ENCODE results near the gene BLOC1S1. TPM values are rescaled to one million over a fixed set of nuclear protein-coding genes. Genes with fewer than 3 reads are reported as not detected.

The BLOC1S1 gene
- polyA plus RNA-seq, 1 donor (not counting 4 experiments of a cell fraction or from before 2014, with no cell fraction given), result 62.5 TPM

DNA sequence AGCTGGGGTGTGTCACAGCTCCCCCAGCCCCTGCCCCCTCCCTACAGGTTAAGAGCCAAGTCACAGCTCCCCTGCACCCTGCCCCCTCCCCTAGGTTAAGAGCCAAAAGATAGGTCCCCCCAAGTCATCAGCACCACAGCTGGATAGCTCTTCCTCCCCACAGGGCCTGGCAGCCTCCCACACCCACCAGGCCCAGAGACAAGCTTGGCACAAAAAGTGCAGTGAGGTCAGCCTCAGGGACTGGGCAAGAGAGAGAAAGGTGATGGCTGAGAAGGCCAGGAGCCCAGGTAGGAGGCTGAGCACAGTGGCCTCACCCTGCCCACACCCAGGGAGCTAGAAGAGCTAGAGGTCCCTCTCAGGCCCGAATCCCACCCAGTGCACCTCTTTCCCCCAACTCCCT lies 16.9 kb upstream of the BLOC1S1 start:
- H2AFZ ChIP-seq (ENCODE audit: control insufficient read depth, low read length), result no peak overlapping the region
- no peaks in the 10 kb centered on the region for H3K36me3 ChIP-seq (ENCODE audit: control insufficient read depth in 2 of 2, extremely low read depth in 1 of 2, insufficient read depth in 2 of 2, low read length in 2 of 2)
- H3K9ac ChIP-seq (ENCODE audit: control insufficient read depth, extremely low read depth, insufficient read depth, low read length), result no peak overlapping the region
- TF ChIP-seq, protein P1, sequence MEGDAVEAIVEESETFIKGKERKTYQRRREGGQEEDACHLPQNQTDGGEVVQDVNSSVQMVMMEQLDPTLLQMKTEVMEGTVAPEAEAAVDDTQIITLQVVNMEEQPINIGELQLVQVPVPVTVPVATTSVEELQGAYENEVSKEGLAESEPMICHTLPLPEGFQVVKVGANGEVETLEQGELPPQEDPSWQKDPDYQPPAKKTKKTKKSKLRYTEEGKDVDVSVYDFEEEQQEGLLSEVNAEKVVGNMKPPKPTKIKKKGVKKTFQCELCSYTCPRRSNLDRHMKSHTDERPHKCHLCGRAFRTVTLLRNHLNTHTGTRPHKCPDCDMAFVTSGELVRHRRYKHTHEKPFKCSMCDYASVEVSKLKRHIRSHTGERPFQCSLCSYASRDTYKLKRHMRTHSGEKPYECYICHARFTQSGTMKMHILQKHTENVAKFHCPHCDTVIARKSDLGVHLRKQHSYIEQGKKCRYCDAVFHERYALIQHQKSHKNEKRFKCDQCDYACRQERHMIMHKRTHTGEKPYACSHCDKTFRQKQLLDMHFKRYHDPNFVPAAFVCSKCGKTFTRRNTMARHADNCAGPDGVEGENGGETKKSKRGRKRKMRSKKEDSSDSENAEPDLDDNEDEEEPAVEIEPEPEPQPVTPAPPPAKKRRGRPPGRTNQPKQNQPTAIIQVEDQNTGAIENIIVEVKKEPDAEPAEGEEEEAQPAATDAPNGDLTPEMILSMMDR (optimal IDR thresholded peaks at IDR 0.05 in 1 of 3, IDR thresholded peaks at IDR 0.05 in 1 of 3, conservative IDR thresholded peaks at IDR 0.05 in 1 of 3; ENCODE audit: extremely low read depth in 1 of 3, insufficient read depth in 2 of 3, low read length in 3 of 3), result no peak
- no peak for TF ChIP-seq EZH2 (IDR thresholded peaks at IDR 0.05; ENCODE audit: low read length)
- no peak for FAIRE-seq
- H3K4me1 ChIP-seq (ENCODE audit: control insufficient read depth, extremely low read depth, insufficient read depth, low read length), result peaks cover 3% of the 10 kb centered on the region
- H3K9me1 ChIP-seq (ENCODE audit: control insufficient read depth, extremely low read depth, insufficient read depth, low read length), result no peaks in the 10 kb centered on the region
- peaks cover 22% of the 10 kb centered on the region for H3K27me3 ChIP-seq (ENCODE audit: control insufficient read depth, extremely low read depth, insufficient read depth, low read length)
- no peak for DNase-seq (ENCODE audit: low read depth, low spot score)
- H3K27ac ChIP-seq (ENCODE audit: control insufficient read depth, insufficient read depth, low read length), result no peak overlapping the region
- dilution Hi-C loops (cut with MboI; ENCODE audit: extremely low pct_ligation_motif_present, low sequenced_read_pairs), result no loop called here
- no peaks in the 10 kb centered on the region for H3K9me3 ChIP-seq (ENCODE audit: control insufficient read depth, low read depth, low read length)
- H3K79me2 ChIP-seq (ENCODE audit: control insufficient read depth, insufficient read depth, low read length), result no peaks in the 10 kb centered on the region
- H3K4me2 ChIP-seq (ENCODE audit: control insufficient read depth, extremely low read depth, insufficient read depth, low read depth, low read length), result no peak overlapping the region
- no peaks in the 10 kb centered on the region for H4K20me1 ChIP-seq (ENCODE audit: control insufficient read depth, extremely low read depth, insufficient read depth, low read length)
- no peak overlapping the region for H3K4me3 ChIP-seq (ENCODE audit: control insufficient read depth in 2 of 3, extremely low read depth in 1 of 3, insufficient read depth in 2 of 3, low read depth in 1 of 3, low read length in 3 of 3)

DNA sequence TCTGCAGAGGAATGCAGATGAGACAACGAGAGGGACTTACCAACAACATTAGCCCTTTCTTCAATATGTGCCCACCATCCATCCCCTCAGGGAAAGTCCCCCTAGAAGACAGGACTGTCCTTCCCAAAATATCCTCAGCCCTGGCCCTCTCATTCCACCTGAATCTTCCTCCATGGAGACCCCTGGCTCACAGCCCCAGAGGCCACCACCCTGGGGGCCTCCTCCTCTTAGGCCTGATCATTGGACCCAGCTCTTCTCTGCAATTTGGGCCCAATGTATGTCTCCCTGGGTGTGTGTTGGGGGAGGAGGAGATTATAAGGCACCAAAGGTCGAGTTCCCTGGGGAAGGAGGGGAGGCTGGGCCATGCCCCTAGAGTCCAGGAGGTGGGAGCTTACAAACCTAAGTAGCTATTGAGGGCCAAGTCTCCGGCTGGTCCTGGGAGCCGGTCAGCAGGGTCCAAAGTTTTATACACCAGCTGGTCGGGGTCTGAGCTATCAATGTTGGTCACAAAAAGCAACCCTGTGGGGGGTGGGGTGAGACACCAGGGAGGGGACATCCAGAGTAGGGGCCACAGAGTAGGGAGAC lies 16.3 kb upstream of the BLOC1S1 start:
- no peak overlapping the region for H3K4me3 ChIP-seq (ENCODE audit: control insufficient read depth in 2 of 3, extremely low read depth in 1 of 3, insufficient read depth in 2 of 3, low read depth in 1 of 3, low read length in 3 of 3)
- no peaks in the 10 kb centered on the region for H4K20me1 ChIP-seq (ENCODE audit: control insufficient read depth, extremely low read depth, insufficient read depth, low read length)
- H3K9me3 ChIP-seq (ENCODE audit: control insufficient read depth, low read depth, low read length), result no peaks in the 10 kb centered on the region
- FAIRE-seq (no peak), DNase-seq (ENCODE audit: low read depth, low spot score) (no peak)
- no peak overlapping the region for H3K9ac ChIP-seq (ENCODE audit: control insufficient read depth, extremely low read depth, insufficient read depth, low read length)
- dilution Hi-C loops (cut with MboI; ENCODE audit: extremely low pct_ligation_motif_present, low sequenced_read_pairs), result no loop called here
- no peaks in the 10 kb centered on the region for H3K79me2 ChIP-seq (ENCODE audit: control insufficient read depth, insufficient read depth, low read length)
- no peak overlapping the region for H3K4me2 ChIP-seq (ENCODE audit: control insufficient read depth, extremely low read depth, insufficient read depth, low read depth, low read length)
- H2AFZ ChIP-seq (ENCODE audit: control insufficient read depth, low read length), result no peak overlapping the region
- no peak overlapping the region for H3K27ac ChIP-seq (ENCODE audit: control insufficient read depth, insufficient read depth, low read length)
- H3K9me1 ChIP-seq (ENCODE audit: control insufficient read depth, extremely low read depth, insufficient read depth, low read length), result no peaks in the 10 kb centered on the region
- peaks cover 22% of the 10 kb centered on the region for H3K27me3 ChIP-seq (ENCODE audit: control insufficient read depth, extremely low read depth, insufficient read depth, low read length)
- peaks cover 3% of the 10 kb centered on the region for H3K4me1 ChIP-seq (ENCODE audit: control insufficient read depth, extremely low read depth, insufficient read depth, low read length)
- TF ChIP-seq, protein P1 (optimal IDR thresholded peaks at IDR 0.05 in 1 of 3, IDR thresholded peaks at IDR 0.05 in 1 of 3, conservative IDR thresholded peaks at IDR 0.05 in 1 of 3; ENCODE audit: extremely low read depth in 1 of 3, insufficient read depth in 2 of 3, low read length in 3 of 3), result no peak
- TF ChIP-seq EZH2 (IDR thresholded peaks at IDR 0.05; ENCODE audit: low read length), result no peak
- H3K36me3 ChIP-seq (ENCODE audit: control insufficient read depth in 2 of 2, extremely low read depth in 1 of 2, insufficient read depth in 2 of 2, low read length in 2 of 2), result no peaks in the 10 kb centered on the region

Measured in keratinocyte (primary cell).